ENCODE results near the gene GNG5. TPM values are rescaled to one million over a fixed set of nuclear protein-coding genes. Genes with fewer than 3 reads are reported as not detected.

The GNG5 gene
- total RNA-seq, 1 experiment from 2014 or later = 115 TPM

DNA sequence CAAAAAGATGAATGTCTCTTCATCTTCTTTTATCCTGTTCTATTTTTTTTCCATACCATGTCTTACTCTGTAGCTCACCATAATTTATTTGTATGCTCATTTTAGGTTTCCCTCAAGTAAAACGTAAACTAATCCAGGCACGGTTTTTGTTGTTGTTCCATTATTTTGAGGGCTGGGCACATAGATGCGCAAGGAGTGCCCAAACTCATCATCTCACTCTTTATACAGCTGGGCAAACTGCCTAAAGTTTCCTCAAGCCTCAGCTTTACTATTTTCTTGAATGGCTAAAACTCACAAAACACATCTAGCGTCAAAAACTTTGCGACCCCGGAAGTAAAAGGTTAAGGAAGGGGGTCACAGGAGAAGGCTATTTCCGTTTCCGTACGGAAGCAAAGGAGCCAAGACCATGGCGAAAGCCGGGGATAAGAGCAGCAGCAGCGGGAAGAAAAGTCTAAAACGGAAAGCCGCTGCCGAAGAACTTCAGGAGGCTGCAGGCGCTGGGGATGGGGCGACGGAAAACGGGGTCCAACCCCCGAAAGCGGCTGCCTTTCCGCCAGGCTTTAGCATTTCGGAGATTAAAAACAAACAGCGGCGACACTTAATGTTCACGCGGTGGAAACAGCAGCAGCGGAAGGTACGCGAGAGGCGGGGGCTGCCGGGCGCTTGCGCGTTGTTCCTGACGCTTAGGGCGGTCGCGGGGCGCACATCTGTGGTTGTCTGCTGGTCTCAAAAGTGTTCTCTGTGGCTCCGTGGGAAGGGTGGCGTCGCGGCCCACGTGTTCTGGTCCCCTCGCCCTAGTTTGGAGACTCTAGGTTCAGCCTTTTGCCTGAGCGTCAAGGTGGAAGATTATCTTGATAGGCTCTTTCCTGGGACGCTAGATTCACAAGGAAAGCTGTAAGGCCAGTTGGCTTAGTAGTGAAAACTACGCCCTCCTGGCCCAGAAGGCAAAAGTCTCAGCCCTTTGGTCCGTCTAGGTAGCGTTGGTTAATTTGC is 27.2 kb downstream of the GNG5 start, which contains the start of gene RPF1:
Gene RPF1, plus strand, starts transcription at position 391 of the 993 bp plus-strand sequence. Its CDS starts 16 bp downstream, at position 407.
- H3K18ac ChIP-seq (ENCODE audit: insufficient read length, low read depth, low read length) = peak within 1 kb of the TSS; percentile 79
- no peak within 1 kb of the TSS for H3T11ph ChIP-seq (ENCODE audit: low read length)
- H3K14ac ChIP-seq (ENCODE audit: insufficient read depth, low read length) = peak within 1 kb of the TSS; percentile 96
- no peak within 1 kb of the TSS for H3K23ac ChIP-seq (ENCODE audit: insufficient read length, low read depth, low read length)
- Mint-ChIP-seq H3K27ac (peak within 1 kb of the TSS; percentile 96 to 97 (median 97); a peak in 6 of 7 replicates), H3K27me3 (ENCODE audit: low read depth) (peaks cover 50% of the 10 kb centered on the region), H3K9me3 (peaks cover 15 to 16% of the 10 kb centered on the region in 2 experiments), H3K4me3 (peak within 1 kb of the TSS; percentile 97 to 100), H3K4me1 (peaks cover 4 to 7% of the 10 kb centered on the region in 2 experiments), H3K36me3 (ENCODE audit: insufficient read depth in 1 of 3, low read depth in 3 of 3) (peaks cover 26 to 36% (median 35%) of the 10 kb centered on the region in 3 experiments)
- H3K4me2 ChIP-seq (ENCODE audit: insufficient read depth, insufficient read length, low read length) = peak within 1 kb of the TSS; percentile 66
- H2BK5ac ChIP-seq (ENCODE audit: insufficient read length, low read length) = no peak within 1 kb of the TSS
- H2BK120ac ChIP-seq (ENCODE audit: low read depth, low read length, poor library complexity, severe bottlenecking) = no peak within 1 kb of the TSS
- no peak within 1 kb of the TSS; the same call in 1 of the 2 replicates for H3K4ac ChIP-seq (ENCODE audit: low read depth, low read length)
- no peaks in the 10 kb centered on the region for H4K20me1 ChIP-seq (ENCODE audit: control insufficient read depth, insufficient read depth, insufficient read length)
- H2BK12ac ChIP-seq (ENCODE audit: insufficient read length, low read depth, low read length) = no peak within 1 kb of the TSS
- H3K56ac ChIP-seq (ENCODE audit: insufficient read length, low read depth, low read length) = no peak within 1 kb of the TSS
- no peak within 1 kb of the TSS for H3K27ac ChIP-seq (ENCODE audit: insufficient read length, low read depth, low read length)
- TF ChIP-seq, protein P1, sequence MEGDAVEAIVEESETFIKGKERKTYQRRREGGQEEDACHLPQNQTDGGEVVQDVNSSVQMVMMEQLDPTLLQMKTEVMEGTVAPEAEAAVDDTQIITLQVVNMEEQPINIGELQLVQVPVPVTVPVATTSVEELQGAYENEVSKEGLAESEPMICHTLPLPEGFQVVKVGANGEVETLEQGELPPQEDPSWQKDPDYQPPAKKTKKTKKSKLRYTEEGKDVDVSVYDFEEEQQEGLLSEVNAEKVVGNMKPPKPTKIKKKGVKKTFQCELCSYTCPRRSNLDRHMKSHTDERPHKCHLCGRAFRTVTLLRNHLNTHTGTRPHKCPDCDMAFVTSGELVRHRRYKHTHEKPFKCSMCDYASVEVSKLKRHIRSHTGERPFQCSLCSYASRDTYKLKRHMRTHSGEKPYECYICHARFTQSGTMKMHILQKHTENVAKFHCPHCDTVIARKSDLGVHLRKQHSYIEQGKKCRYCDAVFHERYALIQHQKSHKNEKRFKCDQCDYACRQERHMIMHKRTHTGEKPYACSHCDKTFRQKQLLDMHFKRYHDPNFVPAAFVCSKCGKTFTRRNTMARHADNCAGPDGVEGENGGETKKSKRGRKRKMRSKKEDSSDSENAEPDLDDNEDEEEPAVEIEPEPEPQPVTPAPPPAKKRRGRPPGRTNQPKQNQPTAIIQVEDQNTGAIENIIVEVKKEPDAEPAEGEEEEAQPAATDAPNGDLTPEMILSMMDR (conservative IDR thresholded peaks at IDR 0.05) = no peak; the same call in 2 of the 3 replicates
- no CpG with 5 or more reads among the region's 51 CpGs for WGBS (ENCODE audit: extremely low coverage, insufficient read length, low lambda C conversion rate)
- H2AK5ac ChIP-seq (ENCODE audit: insufficient read length, low read length) = no peak within 1 kb of the TSS
- peaks cover 3% of the 10 kb centered on the region; the same call in 1 of the 2 replicates for H3K79me2 ChIP-seq (ENCODE audit: insufficient read depth, low read length)
- H4K5ac ChIP-seq (ENCODE audit: insufficient read length, low read depth, low read length) = peak within 1 kb of the TSS; percentile 29
- H4K91ac ChIP-seq (ENCODE audit: insufficient read length, low read depth, low read length) = no peak within 1 kb of the TSS
- H3K27me3 ChIP-seq (ENCODE audit: insufficient read depth, low read length) = no peaks in the 10 kb centered on the region; the same call in 1 of the 2 replicates
- H3K4me1 ChIP-seq (ENCODE audit: insufficient read depth, low read length) = no peaks in the 10 kb centered on the region
- H4K8ac ChIP-seq (replicated peaks; ENCODE audit: insufficient read length, low read depth, low read length) = no peak within 1 kb of the TSS
- peak; percentile 75 for DNase-seq
- no peaks in the 10 kb centered on the region for H3K23me2 ChIP-seq (ENCODE audit: insufficient read length, low read depth, low read length, poor library complexity, severe bottlenecking)
- peak within 1 kb of the TSS; percentile 64 for H3K9ac ChIP-seq (ENCODE audit: extremely low read depth, insufficient read length, low read length)
- H3K79me1 ChIP-seq (ENCODE audit: insufficient read depth, low read depth, low read length, poor library complexity, severe bottlenecking) = peaks cover 2% of the 10 kb centered on the region
- no peak within 1 kb of the TSS for H2BK20ac ChIP-seq (ENCODE audit: low read depth, low read length, poor library complexity, severe bottlenecking)
- H3K9me3 ChIP-seq (ENCODE audit: control insufficient read depth, low read depth, low read length) = no peaks in the 10 kb centered on the region
- no peak within 1 kb of the TSS for H2BK15ac ChIP-seq (ENCODE audit: low read depth, low read length)
- H2AFZ ChIP-seq (ENCODE audit: low read length) = peak within 1 kb of the TSS; percentile 97
